ENCODE results near the gene MKLN1. TPM values are rescaled to one million over a fixed set of nuclear protein-coding genes. Genes with fewer than 3 reads are reported as not detected.

The MKLN1 gene
- total and polyA plus RNA-seq, 2 donors (not counting 1 experiment from before 2014, with no cell fraction given): 8.5 to 68.4 TPM

DNA sequence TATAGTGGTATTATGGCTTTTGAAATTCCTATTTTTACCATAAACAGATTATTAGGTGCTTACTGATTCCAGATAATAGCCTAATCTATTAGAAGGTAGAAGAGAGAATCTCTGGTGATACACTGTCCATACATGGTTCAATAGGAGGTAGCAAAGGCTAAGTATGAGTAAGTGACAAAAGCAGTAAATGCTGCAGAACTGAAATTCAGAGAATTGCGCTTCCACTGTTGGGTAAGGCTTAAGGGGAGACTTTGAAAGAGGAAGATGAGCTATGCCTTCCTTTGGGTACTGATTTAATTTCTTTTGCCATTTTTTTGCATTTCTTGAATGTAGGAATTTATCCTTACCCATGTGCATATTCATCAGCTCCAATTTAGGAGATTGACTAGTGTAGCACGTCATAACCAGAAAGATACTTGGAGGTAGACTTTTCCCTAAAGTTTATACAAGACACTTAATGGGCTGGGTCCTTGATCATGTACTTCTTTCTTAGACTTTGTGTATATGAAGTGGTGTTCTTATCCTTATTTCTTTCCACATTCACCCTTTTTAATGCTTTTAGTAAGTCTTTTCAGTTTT is 15.3 kb downstream of the MKLN1 start:
- H3K27ac Mint-ChIP-seq: no peak overlapping the region
- Histone ChIP-seq H3K27me3 (replicated peaks in 1 of 4; ENCODE audit: control extremely low read depth in 1 of 4, control insufficient read depth in 3 of 4, insufficient read depth in 4 of 4, low read length in 3 of 4) (no peaks in the 10 kb centered on the region), H2AFZ (ENCODE audit: insufficient read depth, low read depth, low read length, poor library complexity, severe bottlenecking) (no peak overlapping the region), H3K4me1 (ENCODE audit: control insufficient read depth in 2 of 2, insufficient read depth in 2 of 2, low read length in 2 of 2) (peaks cover 0 to 5% of the 10 kb centered on the region in 2 donors), H3K36me3 (replicated peaks in 1 of 2; ENCODE audit: control extremely low read depth in 1 of 2, control insufficient read depth in 1 of 2, extremely low read depth in 1 of 2, insufficient read depth in 2 of 2, low read length in 1 of 2) (peaks cover 0 to 2% of the 10 kb centered on the region in 2 experiments), H3K9me3 (ENCODE audit: control extremely low read depth in 1 of 3, control insufficient read depth in 2 of 3, insufficient read depth in 1 of 3, low read length in 2 of 3) (peaks cover 0 to 6% (median 1%) of the 10 kb centered on the region in 3 donors), H4K20me1 (ENCODE audit: control insufficient read depth, insufficient read depth, low read length, poor library complexity, severe bottlenecking) (peaks cover 41% of the 10 kb centered on the region), H3K27ac (ENCODE audit: low read length in 2 of 2) (no peak overlapping the region), H3K4me3 (ENCODE audit: control extremely low read depth in 1 of 5, extremely low read depth in 1 of 5, insufficient read depth in 1 of 5, low read depth in 2 of 5, low read length in 4 of 5) (no peak overlapping the region), H3K9ac (ENCODE audit: low read length) (no peak overlapping the region), H3K4me2 (replicated peaks; ENCODE audit: low read depth, low read length, poor library complexity, severe bottlenecking) (no peak overlapping the region), H3K79me2 (ENCODE audit: control insufficient read depth, insufficient read depth, low read length) (peaks cover 93% of the 10 kb centered on the region)
- H3K4me3 Mint-ChIP-seq: no peak overlapping the region
- DNase-seq (no peak), ATAC-seq (ENCODE audit: low read depth) (no peak)
- 100% methylated on average over 1 of the region's 2 CpGs for WGBS (ENCODE audit: insufficient coverage)
- intact Hi-C loops (cut with micrococcal nuclease): no loop called here
- H3K9me3 Mint-ChIP-seq (ENCODE audit: insufficient read depth): peaks cover 3% of the 10 kb centered on the region
- ChIA-PET CTCF (no interaction called here), POLR2A (no interaction called here)
- no peak for TF ChIP-seq EZH2 (IDR thresholded peaks at IDR 0.05; ENCODE audit: borderline replicate concordance, insufficient read depth, low read depth, low read length, poor library complexity, severe bottlenecking)
- TF ChIP-seq, protein P1, sequence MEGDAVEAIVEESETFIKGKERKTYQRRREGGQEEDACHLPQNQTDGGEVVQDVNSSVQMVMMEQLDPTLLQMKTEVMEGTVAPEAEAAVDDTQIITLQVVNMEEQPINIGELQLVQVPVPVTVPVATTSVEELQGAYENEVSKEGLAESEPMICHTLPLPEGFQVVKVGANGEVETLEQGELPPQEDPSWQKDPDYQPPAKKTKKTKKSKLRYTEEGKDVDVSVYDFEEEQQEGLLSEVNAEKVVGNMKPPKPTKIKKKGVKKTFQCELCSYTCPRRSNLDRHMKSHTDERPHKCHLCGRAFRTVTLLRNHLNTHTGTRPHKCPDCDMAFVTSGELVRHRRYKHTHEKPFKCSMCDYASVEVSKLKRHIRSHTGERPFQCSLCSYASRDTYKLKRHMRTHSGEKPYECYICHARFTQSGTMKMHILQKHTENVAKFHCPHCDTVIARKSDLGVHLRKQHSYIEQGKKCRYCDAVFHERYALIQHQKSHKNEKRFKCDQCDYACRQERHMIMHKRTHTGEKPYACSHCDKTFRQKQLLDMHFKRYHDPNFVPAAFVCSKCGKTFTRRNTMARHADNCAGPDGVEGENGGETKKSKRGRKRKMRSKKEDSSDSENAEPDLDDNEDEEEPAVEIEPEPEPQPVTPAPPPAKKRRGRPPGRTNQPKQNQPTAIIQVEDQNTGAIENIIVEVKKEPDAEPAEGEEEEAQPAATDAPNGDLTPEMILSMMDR (IDR thresholded peaks at IDR 0.05): no peak
- peaks cover 44% of the 10 kb centered on the region for H3K4me1 Mint-ChIP-seq
- H3K27me3 Mint-ChIP-seq: no peaks in the 10 kb centered on the region

DNA sequence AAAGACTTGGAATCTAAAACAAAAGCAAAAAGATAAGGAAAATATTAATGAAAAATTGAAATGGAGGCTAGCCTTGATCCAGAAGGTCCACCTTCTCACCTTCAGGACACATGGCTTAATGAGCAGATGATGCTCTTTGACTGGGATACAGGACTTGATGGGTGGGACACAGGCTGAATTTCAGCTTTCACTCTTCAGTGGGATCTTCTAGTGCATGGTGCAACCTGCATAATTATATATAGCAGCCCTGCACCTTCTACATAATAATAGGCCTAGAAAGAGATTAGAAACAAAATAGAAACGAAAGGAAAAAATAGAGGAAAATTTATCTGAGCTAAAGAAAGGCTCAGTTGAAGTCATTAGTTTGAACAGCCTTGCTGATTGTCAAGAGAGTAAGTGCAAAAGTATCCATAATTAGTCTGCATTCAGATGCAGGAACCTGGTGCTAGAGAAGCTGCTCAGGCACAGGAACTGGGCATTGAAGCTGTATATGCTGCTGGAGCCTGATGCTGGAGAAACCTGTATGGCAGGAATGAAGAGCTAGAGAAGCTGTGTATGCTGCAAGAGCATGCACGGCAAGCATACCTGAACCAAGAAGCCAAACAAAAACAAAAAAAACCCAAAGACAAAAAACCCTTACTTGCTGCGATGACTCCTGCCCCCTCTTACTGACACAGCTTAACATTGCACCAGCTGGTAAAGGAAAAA is 19.4 kb downstream of the MKLN1 start:
- ChIA-PET CTCF (no interaction called here), POLR2A (no interaction called here)
- intact Hi-C loops (cut with micrococcal nuclease): no loop called here
- no peaks in the 10 kb centered on the region for H3K9me3 Mint-ChIP-seq (ENCODE audit: insufficient read depth)
- 80% methylated on average over 1 of the region's 3 CpGs for WGBS (ENCODE audit: insufficient coverage)
- H3K27me3 Mint-ChIP-seq: no peaks in the 10 kb centered on the region
- Histone ChIP-seq H3K4me3 (ENCODE audit: control extremely low read depth in 1 of 5, extremely low read depth in 1 of 5, insufficient read depth in 1 of 5, low read depth in 2 of 5, low read length in 4 of 5) (no peak overlapping the region), H3K9ac (ENCODE audit: low read length) (no peak overlapping the region), H3K9me3 (ENCODE audit: control extremely low read depth in 1 of 3, control insufficient read depth in 2 of 3, insufficient read depth in 1 of 3, low read length in 2 of 3) (peaks cover 0 to 11% (median 5%) of the 10 kb centered on the region in 3 donors), H3K27ac (ENCODE audit: low read length in 2 of 2) (no peak overlapping the region), H3K27me3 (replicated peaks in 1 of 4; ENCODE audit: control extremely low read depth in 1 of 4, control insufficient read depth in 3 of 4, insufficient read depth in 4 of 4, low read length in 3 of 4) (no peaks in the 10 kb centered on the region), H3K36me3 (replicated peaks in 1 of 2; ENCODE audit: control extremely low read depth in 1 of 2, control insufficient read depth in 1 of 2, extremely low read depth in 1 of 2, insufficient read depth in 2 of 2, low read length in 1 of 2) (peaks cover 0 to 10% of the 10 kb centered on the region in 2 experiments), H3K4me2 (replicated peaks; ENCODE audit: low read depth, low read length, poor library complexity, severe bottlenecking) (no peak overlapping the region), H4K20me1 (ENCODE audit: control insufficient read depth, insufficient read depth, low read length, poor library complexity, severe bottlenecking) (peaks cover 56% of the 10 kb centered on the region), H2AFZ (ENCODE audit: insufficient read depth, low read depth, low read length, poor library complexity, severe bottlenecking) (no peak overlapping the region), H3K4me1 (ENCODE audit: control insufficient read depth in 2 of 2, insufficient read depth in 2 of 2, low read length in 2 of 2) (peaks cover 0 to 8% of the 10 kb centered on the region in 2 donors), H3K79me2 (ENCODE audit: control insufficient read depth, insufficient read depth, low read length) (peaks cover 91% of the 10 kb centered on the region)
- H3K4me1 Mint-ChIP-seq: peaks cover 44% of the 10 kb centered on the region
- no peak overlapping the region for H3K27ac Mint-ChIP-seq
- TF ChIP-seq, protein P1 (IDR thresholded peaks at IDR 0.05): no peak
- no peak overlapping the region for H3K4me3 Mint-ChIP-seq
- no peak for DNase-seq
- ATAC-seq (ENCODE audit: low read depth): no peak

Data from B cell (primary cell).